Posterior cingulate gyrus (tissue), 11 donors: ENCODE results near the gene TAS1R1.

ENCODE experiments used
- DNase-seq, 10 donors: peaks; one replicate each; pipeline versions ENCODE4 v3.0.0 to v3.0.0-alpha.2; 2020 to 2021; ENCODE audit warnings: mixed read lengths in 3 of 10
- intact Hi-C: fragments of 100-400 bp; cut with DNase I; formaldehyde crosslinking; loops from one replicate; pipeline ENCODE4 v1.15.1; 2023

The TAS1R1 gene

DNA sequence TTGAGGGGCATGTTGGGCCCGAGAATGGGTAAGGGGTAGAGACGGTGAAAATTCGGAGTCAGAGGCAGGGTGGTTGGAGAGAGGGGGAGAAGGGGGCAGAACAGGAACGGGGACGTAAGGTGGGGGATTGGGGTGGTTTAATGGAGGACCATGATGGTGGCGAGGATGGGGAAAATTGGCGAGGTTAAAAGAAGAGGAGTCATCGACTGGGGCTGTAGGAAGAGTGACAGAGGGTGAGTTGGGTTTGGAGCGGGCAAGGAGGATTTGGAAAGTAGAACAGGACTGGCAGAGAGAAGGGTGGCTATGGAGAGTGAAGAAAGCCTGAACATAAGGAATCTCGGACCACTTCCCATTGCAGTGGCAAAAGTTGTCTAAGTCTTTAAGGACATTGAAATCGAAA is 13.9 kb downstream of the TAS1R1 start:
- no peak for DNase-seq
- intact Hi-C loops = no loop called here

- intact Hi-C loops = no loop called here
- no peak for DNase-seq
Observed at GRCh38 chr1:6570100-6570499, 15.0 kb downstream of the TAS1R1 start.

DNA sequence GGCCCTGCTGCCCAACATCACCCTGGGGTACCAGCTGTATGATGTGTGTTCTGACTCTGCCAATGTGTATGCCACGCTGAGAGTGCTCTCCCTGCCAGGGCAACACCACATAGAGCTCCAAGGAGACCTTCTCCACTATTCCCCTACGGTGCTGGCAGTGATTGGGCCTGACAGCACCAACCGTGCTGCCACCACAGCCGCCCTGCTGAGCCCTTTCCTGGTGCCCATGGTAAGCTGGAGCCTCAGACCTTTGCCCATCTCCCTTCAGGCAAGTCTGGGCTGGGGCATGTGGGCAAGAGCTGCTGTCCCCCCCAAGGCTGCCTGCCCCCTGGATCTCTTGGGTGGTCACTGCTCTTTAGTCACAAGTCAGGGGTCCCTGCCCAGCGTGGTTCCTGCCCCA is 15.9 kb downstream of the TAS1R1 start:
- intact Hi-C loops = no loop called here
- no peak for DNase-seq

GRCh38 chr1:6572653-6573383 is 17.7 kb downstream of the TAS1R1 start:
- intact Hi-C loops = no loop called here
- peak in 1 of 10 donors; percentile 49 for DNase-seq

GRCh38 chr1:6574025-6574620 is 19.0 kb downstream of the TAS1R1 start:
- DNase-seq = no peak
- intact Hi-C loops = no loop called here

- intact Hi-C loops = no loop called here
- peak in 1 of 10 donors; percentile 69 for DNase-seq
Observed at GRCh38 chr1:6574818-6575217, 19.7 kb downstream of the TAS1R1 start.

DNA sequence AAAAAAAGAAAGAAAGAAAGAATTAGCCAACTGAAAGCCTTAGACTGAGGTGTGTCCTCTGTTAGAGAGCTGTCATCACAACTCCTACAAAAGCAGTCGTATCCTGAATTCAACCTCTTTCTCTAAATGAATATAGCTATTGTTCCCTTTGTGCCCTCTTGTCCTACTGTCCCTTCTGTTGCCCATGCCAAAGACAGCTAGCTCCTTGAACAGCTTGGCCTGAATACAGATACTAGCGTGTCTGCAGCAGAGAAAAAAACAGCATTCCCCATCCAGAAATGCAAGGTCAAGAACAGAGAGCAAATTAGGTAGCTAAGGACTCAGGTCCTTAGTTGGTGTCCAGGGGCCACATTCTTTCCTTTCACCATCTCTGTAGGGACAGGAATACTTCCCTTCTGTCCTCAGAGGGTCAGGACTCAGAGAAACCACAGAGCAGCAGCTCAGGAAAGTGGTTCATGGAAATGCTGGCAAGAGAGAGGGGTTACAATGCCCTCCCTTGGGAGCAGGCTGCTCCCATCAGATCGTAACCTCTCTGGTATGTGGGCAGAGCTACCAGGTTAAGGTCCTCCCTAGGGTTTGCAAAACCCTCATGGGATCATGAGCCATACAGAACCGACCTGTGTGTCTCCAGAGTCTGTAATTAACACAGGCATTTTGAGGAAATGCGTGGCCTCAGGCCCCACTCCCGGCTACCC is 22.9 kb downstream of the TAS1R1 start:
- no peak for DNase-seq
- intact Hi-C loops = no loop called here

DNA sequence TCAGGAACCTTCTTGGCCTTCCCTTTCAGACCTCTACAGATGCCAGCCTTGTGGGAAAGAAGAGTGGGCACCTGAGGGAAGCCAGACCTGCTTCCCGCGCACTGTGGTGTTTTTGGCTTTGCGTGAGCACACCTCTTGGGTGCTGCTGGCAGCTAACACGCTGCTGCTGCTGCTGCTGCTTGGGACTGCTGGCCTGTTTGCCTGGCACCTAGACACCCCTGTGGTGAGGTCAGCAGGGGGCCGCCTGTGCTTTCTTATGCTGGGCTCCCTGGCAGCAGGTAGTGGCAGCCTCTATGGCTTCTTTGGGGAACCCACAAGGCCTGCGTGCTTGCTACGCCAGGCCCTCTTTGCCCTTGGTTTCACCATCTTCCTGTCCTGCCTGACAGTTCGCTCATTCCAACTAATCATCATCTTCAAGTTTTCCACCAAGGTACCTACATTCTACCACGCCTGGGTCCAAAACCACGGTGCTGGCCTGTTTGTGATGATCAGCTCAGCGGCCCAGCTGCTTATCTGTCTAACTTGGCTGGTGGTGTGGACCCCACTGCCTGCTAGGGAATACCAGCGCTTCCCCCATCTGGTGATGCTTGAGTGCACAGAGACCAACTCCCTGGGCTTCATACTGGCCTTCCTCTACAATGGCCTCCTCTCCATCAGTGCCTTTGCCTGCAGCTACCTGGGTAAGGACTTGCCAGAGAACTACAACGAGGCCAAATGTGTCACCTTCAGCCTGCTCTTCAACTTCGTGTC is 23.7 kb downstream of the TAS1R1 start:
- intact Hi-C loops = no loop called here
- peak in 1 of 10 donors; percentile 55 for DNase-seq

DNA sequence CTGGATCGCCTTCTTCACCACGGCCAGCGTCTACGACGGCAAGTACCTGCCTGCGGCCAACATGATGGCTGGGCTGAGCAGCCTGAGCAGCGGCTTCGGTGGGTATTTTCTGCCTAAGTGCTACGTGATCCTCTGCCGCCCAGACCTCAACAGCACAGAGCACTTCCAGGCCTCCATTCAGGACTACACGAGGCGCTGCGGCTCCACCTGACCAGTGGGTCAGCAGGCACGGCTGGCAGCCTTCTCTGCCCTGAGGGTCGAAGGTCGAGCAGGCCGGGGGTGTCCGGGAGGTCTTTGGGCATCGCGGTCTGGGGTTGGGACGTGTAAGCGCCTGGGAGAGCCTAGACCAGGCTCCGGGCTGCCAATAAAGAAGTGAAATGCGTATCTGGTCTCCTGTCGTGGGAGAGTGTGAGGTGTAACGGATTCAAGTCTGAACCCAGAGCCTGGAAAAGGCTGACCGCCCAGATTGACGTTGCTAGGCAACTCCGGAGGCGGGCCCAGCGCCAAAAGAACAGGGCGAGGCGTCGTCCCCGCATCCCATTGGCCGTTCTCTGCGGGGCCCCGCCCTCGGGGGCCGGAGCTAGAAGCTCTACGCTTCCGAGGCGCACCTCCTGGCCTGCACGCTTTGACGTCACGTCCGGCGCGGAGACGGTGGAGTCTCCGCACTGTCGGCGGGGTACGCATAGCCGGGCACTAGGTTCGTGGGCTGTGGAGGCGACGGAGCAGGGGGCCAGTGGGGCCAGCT is 24.4 kb downstream of the TAS1R1 start, which contains the start of gene ZBTB48:
Gene ZBTB48 (plus strand): TSS at position 621 of the 745 bp plus-strand sequence. CDS start 616 bp downstream, outside the sequence.
- DNase-seq = peak; percentile 99 to 100 (median 100)
- intact Hi-C loops = no loop called here

GRCh38 chr1:6580119-6580592 is 25.0 kb downstream of the TAS1R1 start:
- DNase-seq = no peak
- intact Hi-C loops = no loop called here

DNA sequence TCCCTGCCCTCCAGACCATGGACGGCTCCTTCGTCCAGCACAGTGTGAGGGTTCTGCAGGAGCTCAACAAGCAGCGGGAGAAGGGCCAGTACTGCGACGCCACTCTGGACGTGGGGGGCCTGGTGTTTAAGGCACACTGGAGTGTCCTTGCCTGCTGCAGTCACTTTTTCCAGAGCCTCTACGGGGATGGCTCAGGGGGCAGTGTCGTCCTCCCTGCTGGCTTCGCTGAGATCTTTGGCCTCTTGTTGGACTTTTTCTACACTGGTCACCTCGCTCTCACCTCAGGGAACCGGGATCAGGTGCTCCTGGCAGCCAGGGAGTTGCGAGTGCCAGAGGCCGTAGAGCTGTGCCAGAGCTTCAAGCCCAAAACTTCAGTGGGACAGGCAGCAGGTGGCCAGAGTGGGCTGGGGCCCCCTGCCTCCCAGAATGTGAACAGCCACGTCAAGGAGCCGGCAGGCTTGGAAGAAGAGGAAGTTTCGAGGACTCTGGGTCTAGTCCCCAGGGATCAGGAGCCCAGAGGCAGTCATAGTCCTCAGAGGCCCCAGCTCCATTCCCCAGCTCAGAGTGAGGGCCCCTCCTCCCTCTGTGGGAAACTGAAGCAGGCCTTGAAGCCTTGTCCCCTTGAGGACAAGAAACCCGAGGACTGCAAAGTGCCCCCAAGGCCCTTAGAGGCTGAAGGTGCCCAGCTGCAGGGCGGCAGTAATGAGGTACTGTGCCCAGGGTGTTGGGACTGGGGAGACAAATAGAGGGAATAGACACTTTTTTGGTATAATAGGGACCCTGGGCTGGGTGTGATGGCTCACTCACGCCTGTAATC is 25.7 kb downstream of the TAS1R1 start:
- intact Hi-C loops = no loop called here
- peak in 1 of 10 donors; percentile 75 for DNase-seq

GRCh38 chr1:6581561-6582305 is 26.6 kb downstream of the TAS1R1 start:
- intact Hi-C loops = no loop called here
- DNase-seq = peak in 1 of 10 donors; percentile 61

DNA sequence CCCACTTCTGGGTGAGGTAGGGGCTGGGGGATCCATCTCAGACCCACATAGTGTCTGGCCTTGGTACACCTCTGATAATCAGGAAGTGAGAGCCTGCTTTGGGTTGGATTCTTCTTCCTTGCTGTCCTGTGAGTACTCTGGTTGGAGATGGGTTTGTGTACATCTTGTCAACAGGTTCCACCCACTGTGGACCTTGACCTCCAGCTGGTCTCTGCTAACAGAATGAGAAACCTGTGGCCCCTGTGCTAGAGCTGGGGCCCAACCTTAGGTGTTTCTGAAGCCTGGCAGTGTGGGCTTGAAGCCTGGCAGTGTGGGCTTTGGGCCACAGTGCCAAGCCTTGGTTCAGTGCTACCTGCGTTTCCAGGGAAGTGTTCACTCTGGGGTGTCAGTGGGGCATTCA is 27.3 kb downstream of the TAS1R1 start:
- no peak for DNase-seq
- intact Hi-C loops = no loop called here

DNA sequence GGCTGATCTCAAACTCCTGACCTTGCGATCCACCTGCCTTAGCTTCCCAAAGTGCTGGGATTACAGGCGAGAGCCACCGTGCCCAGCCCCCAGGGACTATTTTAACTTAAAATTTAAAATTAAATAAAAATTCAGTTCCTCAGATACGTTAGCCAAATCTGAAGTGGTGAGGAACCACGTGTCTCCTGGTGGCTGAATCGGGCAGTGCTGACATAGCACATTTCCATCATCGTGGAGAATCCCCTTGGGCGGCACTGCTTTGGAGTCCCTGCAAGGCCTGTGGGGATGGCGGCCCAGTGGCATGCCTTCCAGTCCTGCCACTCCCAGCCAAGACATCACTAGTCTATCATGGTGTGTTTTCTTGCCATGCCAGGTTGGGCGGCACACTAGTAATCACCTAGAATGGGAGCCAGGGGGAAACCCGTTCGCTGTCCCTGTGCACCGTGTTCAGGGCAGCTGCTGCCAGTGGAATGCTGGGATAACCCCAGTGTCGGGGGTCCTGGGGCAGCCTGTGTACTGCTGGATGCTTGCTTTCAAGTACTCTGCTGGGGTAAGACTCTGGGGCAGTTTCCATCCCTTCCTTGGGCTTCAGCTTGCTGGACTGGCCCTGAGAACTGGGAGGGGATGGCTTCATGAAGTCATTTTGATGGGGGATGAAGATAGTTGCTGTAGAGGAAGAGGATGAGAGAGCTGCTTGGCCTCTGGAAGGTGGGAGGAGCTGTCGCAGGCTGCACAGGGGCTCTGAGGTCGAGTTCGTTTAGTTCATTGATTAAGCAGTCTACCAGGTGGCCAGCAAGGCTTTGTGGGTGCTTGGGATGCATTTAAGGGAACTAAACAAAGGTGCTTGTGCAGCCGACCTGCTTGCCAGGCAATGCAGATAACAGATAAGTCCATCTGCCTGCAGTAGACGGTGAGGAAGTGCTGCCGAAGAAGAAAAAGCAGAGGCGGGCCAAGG is 29.3 kb downstream of the TAS1R1 start:
- no peak for DNase-seq
- intact Hi-C loops = no loop called here

GRCh38 chr1:6585081-6585722 is 30.1 kb downstream of the TAS1R1 start:
- DNase-seq = peak in 1 of 10 donors; percentile 78
- intact Hi-C loops = no loop called here

DNA sequence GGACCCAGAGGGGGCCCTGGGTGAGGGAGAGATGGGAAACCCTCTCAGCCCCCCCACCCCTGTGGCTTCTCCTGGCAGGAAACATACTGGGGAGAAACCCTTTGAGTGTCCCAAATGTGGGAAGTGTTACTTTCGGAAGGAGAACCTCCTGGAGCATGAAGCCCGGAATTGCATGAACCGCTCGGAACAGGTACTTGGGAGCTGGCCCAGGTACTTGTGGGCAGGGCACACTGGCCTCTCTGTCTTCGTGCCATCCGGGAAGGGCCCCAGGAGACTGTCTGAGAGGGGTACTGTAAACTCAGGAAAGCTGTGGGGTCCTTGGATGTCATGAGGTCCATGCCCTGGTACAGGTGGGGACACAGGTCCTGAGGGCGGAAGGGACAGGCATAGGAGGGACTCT is 30.7 kb downstream of the TAS1R1 start:
- DNase-seq = no peak
- intact Hi-C loops = no loop called here

GRCh38 chr1:6586404-6586816 is 31.3 kb downstream of the TAS1R1 start:
- intact Hi-C loops = no loop called here
- no peak for DNase-seq
